Stimulated activated CD4-positive, alpha-beta T cell treated with anti-CD3 and anti-CD28 coated beads, TNF-alpha, amount 100 ng/mL, for 48 hours (primary cell): ENCODE results near the gene RAD51B.

ENCODE experiments used
- DNase-seq, 3 donors: peaks; one replicate each; pipeline ENCODE4 v3.0.0-alpha.2; 2020; ENCODE audit warnings: low read depth in 3 of 3

The RAD51B gene

DNA sequence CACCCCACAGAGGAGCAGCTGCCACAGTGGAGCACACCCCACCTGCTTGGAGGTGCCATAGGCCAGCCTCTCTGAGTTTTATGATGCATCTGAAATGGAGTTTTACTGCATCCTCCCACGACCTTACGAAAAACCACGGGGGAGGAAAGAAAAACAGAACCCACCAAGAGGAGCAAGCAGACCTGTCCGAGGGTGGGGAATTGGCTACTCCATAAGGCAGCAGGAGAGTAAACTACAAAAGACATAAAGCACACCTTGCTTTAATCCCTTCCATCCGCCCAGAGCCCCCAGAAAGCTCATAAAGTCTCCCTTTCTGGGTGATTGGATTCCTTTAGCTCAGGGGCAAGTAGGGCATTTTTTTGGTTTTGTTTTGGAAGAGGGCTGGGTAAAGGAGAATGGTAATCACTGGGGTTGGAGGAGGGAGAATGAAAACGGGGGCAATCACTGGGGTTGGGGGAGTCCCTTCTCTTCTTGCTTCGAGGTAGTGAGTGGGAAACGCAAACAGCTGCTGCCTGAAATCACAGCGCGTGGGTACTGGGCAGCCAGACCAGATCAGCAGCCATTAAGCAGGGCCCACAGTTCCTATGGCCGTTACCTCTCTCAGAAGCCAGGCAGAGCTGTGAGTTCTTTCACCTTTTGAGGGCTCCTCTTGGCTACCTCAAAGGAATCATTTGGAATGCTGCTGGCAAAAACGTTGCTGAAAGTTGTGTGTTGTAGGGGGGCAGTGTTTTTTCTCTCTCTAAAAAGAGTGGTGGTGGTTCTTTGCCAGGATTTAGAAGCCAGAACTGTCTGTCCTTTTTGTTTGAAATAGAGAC is 539.6 kb downstream of the RAD51B start:
- DNase-seq = no peak

DNA sequence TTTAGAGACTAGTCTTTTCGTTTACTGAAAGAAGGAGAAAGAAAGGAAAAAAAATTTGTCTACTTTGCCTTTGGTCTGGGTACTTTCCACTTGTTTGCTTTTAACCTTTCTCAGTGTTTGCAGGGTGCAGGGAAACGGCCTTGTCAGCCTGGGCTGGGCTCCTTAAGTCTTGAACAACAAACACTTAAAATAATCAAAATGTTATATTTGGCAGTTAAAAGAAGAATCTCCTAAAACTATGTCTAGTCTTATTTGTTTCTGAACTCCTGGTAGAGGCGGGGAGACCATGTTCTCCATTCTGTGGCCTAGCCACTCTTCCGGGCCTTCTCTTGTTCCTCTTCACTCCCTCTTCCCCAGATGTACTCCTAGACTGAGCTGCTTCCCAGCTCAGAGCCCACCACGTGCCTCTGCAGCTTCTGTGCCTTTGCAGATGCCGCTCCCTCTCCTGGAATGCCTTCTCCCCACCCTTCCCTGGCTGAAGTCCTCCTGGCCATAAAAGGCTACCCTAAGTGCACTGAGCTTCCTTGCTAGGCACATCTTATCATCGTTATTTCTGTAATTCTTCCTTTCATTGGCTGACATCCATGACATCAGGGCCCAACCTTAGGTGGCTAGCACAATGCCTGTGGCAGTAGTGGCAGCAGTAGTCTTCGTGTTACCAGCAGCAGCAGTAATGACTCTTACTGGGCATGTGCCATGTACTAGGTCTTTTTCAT is 540.4 kb downstream of the RAD51B start:
- peak in 1 of 3 donors; percentile 9 for DNase-seq

DNA sequence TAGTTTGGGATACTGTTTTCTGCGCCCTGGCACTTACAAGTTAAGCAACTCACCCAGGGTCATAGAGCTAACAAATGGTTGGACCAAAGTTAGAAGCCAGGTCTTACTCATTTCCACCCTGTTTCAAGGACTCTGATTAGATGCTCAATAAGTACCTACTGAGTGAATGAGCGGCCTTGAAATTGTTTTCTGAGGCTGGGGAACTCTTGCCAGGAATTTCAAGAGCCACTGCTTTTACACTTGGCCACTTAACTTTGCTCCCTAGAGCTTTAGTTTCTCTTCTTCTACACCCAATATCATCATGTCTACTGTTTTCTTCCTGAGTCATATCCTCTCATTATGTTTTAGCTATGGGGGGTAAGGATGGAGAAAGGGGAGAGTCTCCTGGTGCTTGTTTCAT is 541.7 kb downstream of the RAD51B start:
- DNase-seq = no peak

DNA sequence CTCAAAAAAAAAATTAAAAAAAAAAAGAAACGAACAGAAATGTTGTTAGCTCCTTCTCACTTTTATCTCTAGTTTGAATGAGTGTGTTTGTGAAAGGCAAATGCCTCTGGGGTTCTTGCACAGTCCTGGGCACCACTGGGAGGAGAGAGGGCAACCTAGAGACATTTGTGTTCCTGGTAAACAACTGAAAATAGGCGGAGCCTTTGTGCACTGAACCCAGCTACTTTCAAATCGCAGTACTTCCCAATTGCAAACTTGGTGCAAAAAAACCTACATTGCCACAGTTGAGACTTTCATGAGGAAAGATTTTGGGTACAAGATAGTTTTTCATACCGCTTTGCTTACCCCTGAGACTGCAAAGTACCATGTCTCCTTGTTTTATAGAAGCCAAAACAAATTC is 543.3 kb downstream of the RAD51B start:
- no peak for DNase-seq

DNA sequence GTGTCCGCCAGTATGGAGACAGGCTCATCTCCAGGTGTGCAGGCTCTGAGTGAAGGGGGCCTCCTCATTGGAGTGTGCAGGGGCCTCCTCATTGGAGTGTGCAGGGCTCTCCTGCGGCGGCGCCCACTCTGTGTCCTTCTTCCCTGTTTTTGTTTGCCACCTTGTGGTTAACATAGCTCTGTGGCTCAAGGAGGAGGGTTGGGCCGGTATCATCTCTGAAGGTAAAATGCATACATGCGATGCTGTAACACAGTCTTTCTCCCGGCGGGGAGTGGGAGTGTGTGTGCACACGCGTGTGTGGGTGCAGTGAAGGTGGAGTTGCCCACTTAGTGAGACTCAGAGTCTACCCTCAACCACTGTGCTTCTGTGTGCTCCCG is 543.9 kb downstream of the RAD51B start:
- no peak for DNase-seq

DNA sequence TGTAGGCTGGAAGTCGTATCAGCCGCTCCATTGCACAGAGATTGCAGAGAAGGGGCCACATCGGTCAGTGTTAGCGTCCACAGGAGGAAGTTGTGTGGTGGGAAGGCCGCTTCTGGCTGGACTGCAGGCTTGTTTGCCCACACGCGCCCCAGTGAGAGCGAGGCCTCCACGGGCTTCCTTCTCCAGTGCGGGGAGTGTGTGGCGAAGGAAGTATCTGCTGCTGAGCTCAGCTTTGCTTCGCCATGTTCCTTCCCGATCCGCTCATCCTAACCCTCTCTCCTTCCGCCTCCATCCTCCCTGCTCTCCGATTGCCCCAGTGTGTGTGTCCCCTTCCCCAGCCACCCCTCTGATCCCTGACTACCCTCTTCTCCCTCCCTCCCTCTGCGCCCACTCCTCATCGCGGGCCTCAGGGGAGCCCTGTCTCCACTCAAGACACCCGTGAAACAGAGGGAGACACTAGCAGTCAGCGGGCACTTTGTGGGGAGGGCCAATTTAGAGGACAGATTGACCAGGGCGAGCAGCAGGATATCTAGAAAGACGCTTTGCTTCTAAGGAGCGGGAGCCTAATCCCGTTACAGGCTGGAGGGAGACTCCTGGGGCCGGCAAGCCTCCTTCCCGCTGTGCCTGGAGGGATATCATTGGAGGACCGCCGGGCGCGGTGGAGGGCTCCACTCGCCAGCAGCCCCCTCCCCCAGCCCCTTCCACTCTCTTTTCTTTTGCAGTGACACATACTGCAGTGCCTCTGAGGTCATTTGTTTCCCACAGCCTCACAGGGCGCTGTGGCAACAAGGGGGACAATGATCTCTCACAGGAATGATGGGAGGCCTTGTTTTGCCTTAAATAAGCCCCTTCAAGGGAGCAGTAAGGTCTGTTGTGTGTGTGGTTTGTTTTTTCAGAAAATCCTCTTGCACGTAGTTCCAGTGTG is 544.5 kb downstream of the RAD51B start:
- no peak for DNase-seq

DNA sequence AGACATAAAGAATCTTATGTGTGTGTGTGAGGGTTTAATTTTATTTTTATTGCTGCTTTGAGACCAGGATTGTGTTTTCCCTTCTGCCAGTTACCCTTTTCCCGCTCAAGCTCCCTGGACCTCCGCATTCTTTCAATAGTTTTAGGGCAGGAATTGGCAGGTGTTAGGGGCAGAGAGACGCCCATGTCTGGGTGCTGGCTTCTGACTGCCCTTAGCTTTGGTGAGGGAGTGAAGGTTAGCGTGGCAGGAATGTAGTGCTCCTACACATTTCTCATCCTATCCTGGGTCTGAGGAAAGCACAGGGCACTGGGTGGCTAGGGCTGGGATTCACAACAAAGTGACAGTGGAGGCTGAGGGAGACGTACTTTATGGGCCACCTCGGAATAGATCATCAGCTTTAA is 545.2 kb downstream of the RAD51B start:
- DNase-seq = no peak

DNA sequence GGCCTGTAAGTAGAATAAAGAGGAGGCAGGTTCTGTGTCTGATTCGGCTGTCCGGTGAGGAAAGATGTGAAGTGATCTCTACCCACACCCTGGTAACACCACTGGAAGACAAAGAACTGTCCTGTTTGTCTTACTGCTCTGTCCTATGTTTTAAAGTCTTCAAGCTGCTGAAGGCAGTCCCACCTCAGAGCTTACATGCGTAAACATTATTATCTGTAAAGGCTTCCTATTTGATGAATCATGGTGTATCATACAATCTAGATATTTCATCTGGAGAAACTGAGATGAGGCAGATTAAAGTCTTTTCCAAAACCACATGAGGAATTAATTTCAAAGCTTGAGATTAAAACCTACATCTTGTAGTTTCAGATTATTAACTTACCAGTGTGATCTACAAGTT is 545.6 kb downstream of the RAD51B start:
- DNase-seq = no peak

DNA sequence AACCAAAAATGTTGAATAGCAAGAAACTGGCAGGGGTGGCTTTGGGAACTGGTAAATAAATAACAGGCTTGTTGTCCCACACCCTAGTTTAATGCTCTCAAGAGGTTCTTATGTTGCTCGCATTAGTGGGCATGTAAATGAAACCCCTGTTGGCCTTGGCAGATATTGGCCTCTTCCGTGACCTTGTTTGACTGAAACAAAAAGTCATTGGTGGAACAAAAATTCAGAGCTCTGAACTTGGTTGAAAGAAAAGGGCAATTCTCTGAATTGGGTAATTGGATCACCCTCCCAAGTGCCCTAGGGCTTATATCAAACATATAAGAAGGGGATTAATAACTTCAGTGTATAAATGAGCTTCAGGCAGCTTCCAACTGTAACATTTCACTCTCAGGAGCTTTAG is 547.1 kb downstream of the RAD51B start:
- DNase-seq = no peak

DNA sequence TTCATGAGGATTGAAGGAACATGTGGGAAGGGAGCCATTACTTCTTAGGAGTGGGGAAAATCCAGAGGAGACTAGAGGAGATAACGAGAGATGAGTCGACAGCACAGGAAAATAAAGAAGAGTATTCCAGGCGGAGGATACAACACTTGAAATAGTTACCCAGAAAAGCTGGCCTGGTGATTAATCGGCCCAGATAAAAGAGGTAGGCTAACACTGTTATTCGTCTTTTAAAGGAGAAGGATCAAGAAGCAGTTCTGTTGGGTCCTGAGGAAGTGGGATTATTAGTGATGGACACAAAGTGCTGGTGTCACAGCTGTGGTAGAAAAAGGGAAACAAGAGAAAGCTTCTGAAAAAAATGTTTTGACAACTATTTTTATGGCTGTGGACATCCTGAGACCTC is 548.0 kb downstream of the RAD51B start:
- DNase-seq = no peak

DNA sequence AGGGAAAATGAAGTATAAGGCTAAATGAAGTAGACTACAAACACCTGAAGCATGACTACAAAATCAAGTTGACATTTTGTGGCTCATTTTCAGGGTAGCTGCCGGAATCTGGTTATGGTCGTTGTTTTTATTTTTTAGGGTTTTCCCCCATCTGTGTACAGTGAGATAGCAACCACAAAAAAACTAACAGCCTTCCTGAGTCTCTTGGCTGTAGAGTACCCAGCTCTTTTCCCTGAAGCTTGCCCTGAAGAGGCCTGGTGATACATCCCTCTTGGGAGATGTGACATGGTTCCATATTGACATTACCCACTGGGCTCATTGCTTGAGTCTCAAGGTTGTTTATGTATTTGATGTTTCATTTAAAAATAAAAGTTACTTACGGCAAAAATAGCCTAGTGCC is 549.3 kb downstream of the RAD51B start:
- no peak for DNase-seq

DNA sequence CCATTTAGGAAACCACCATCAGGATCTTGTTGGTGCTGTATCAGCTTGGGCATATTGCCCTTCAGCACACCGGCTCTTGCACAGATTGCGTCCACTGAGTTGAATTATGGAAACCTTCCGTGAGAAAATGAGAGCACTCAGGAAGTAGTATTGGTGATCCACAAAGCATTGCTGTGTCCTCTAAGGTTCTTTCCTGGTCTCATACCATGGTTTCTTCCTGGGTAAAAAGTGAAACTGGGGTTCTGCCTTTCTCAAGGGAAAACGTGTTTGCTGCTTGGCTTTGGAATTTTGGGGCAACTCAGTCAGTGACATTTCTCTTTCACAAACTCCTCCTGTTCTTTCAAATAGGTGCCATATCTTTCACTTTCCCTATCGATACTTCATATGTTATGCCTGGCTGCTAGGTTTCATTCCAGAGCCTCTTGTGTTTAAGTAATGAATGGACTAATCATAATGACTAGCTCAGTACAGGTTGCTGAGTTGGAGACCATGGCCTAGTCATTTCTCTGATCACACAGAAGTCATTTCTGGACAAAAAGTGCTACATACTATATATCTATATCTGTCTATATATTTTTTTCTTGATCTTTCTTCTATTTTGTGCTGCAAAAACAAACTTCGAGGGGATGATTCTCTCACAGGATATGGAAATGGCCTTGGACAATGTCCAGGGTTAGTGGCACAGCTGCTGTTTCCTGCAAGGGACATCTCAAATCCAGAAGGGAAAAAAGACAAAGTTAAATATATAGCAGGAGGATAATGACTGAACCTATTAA is 549.9 kb downstream of the RAD51B start:
- no peak for DNase-seq

DNA sequence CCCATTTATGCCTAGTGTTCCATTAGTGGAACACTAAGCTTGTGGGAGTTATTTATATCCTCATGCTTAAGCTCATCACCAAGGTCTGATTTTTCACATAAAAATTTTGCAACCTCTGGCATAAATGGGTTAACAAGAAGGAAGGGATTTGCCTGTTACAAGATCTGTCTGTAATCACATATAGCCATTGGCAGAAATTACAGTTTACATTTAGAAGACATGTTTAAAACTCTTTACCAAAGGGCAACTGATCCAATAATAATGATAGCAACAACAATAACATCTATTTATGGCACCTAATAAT is 550.4 kb downstream of the RAD51B start:
- no peak for DNase-seq

DNA sequence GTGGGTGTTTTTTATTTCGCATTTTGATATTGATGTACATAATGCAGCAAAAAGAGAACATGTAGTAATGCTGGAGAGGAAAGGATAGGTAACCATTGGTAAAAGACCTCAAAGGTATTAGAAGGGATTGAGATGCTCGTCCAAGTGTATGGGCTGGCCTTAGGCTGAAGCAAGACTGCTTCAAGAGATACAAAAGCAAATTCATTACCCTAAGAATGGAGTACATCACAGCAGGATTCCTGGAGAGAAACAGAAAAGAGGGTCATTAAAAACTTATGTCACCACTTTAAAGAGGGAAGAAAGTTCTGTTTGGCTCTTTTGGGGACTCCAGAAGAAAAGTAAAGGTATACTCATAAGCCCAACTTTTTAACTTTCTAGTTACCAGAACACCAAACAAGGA is 552.8 kb downstream of the RAD51B start:
- DNase-seq = no peak

DNA sequence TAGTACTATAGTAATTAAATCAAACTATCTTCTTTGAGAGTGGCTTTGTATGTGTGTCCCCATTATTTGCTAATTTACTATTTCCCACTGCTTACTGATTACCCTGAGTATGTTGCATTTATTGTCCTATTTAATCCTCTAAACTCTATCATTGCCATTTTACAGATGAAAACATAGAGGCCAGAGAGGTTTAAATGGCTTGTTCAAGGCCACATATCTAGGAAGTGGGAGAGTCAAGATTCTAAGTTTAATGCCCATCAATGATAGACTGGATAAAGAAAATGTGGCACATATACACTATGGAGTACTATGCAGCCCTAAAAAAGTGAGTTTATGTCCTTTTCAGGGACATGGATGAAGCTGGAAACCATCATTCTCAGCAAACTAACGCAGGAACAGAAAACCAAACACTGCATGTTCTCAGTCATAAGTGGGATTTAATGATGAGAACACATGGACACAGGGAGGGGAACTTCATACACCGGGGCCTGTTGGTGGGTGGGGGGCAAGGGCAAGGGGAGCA is 553.6 kb downstream of the RAD51B start:
- DNase-seq = no peak

DNA sequence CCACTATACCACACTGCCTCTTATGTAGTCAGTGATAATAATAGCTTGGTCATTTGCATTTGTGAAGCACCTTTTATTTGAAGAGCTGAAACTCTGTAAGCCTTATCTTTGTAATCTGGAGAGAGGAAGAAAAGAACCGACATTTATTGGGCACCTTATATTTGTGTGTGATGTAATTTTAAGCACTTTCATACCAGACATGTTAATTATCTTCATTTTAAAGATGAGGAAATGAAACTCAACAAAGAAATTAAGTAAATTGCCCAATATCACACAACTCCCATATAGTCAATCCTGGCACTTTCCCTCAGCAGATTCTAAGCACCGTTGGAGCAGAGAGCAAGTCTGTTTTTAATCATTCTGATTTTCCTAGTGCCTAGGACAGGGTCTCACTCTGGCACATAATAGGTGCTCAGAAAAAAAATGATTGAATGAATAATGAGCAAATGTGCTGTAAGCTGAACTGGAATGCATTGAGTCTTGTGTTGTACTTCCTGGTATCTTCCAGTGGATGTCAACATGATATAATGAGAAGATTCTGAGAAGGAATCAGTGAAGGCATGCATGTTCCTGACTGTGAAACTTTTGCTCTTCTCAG is 554.4 kb downstream of the RAD51B start:
- no peak for DNase-seq

DNA sequence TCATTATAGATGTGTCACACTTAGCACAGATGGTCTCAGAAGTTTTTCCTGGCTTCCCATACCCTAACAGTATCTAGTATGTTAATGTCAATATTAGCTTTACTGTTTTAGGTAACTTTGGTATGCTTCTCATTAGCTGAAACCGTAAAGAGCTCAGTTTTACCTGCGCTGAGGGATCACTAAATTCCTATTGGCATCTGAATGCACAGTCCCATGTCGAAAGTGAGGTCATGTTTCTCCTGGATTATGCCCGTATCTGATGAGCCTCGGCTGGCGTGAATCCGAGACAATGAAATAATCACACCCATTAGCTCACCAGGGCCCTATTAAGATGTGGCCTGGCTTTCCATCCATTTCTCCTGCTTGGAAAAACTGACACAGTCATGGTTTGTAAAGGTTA is 555.1 kb downstream of the RAD51B start:
- no peak for DNase-seq

DNA sequence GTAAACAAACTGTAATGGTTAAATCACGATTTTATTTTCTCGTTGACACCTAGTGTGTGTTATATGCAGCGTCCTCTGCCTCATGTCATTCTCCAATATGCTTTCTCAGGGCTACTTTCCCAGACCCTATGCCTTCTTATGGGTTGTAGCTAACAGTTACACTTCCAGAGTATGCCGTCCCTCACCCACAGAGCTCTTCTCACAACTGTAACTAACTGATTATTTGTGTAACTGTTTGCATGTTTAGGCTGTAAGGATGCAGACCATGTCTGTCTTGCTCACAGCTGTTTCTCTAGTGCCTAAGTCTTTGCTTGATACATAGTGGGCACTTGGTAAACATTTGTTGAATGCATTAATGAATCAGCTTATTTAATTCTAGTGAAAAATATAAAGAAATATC is 555.8 kb downstream of the RAD51B start:
- no peak for DNase-seq

DNA sequence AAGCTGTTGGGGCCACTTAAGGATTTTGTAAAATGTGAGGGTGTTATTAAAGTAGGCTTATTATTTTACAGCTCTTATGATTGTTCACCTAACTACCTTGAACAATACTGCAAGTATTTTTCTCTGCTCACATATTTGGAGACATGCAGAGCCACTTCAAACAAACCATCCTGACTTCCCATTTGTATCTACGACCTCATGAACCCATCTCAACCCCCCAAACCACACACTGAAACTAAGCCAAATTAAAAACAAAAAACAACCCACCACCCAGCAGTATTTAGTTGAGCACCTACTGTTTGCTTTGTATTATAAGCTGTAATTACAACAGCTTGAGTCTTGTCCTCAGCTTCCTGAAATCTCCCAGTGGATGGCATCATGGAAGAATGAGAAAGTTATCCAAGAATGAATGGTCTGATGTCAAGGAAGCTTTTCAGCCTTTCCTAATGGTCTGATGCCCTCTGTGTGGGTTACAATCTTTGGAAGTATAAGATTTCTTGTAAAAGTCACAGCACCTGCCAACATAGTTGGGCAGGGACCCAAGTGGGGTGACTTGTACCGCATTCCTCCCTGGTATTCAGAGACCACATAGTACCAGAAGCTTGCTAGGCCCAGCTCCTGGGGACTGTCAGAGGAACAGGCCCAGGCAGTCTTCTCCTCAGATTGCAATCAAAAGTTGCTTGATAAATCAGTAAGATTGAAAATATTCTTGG is 556.6 kb downstream of the RAD51B start:
- DNase-seq = no peak

DNA sequence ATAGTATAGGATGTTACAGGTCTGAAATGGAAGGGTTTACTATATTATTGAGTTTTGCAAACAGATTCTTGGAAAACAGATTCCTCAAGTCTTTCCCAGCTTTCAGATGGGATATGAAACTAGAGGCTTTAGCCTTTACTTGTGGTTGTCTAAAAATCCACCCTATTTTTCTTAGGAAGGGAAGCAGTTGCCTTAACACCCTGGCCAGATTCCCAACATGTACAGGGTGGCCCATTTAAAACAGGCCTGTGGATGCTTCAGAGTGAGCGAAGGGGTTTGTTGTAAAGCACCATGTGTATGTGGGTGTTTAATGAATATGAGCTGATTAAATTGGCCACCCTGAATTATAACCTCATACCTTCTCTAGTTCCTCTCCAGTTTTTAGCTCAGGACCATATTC is 557.4 kb downstream of the RAD51B start:
- DNase-seq = no peak

DNA sequence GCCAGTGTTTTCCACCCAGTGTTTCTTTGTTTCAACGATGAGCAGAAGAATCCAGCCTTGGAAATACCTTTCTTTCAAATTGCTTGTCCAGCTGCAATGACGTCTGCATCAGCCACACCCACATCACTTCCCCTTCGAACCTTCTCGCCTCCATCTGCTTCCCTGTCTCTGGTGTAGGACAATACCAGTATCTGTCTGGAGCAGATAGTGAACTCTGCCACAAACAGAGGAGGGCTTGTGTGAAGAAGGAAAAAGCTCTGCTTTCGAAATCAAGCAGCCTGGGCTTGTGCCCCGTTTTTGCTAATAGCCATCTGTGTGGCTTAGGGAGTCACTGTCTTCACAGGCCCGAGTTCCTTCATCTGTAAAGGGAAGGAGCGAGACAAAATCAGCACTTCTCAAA is 557.9 kb downstream of the RAD51B start:
- no peak for DNase-seq
